Activated gamma-delta T cell treated with Interleukin-2 at 50 U/mL for 16 hours (primary cell): ENCODE data around the gene MOSPD3.
"Not testable (repeated sequence)": the region's sequence is repeated elsewhere in the genome, so short reads cannot be mapped to it uniquely, and the experiment has no call there.

Source experiments
- DNase-seq: peaks from one replicate; pipeline ENCODE4 v3.0.0-alpha.2; 2020

The MOSPD3 gene

DNA sequence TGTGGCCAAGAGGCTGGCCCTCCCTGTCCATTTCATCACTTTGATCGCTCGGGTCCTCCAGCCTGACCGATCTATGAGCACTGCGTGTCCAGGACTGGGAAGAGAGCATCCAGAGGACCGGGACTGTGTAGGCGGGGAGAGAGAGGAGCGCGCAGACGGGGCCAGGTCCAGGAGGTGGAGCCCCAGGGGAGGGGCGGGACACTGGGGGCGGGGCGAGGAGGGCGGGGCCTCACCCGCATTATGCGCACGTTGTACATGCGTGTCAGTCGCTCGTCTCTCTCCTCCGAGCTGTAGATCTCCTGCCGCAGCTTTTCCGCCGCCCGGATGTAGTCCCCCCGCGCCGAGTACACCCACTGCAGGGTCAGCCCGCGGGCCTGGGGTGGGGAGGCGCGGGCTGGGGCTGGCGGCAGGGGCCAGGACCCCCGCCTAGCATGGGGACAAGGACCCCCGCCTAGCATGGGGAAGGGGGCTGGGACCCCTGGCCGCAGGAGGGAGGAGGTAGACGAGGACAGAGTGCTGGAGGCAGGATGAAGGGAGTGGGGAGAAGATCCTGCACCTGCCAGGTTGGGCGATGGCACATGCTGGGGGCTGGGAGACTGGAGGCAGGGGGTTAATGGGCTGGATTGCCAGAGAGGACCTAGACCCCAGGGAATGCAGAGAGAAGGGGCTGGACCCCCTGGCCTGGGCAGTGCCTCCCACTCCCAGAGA, 14.3 kb downstream of the MOSPD3 start:
- peak; percentile 88 for DNase-seq

DNA sequence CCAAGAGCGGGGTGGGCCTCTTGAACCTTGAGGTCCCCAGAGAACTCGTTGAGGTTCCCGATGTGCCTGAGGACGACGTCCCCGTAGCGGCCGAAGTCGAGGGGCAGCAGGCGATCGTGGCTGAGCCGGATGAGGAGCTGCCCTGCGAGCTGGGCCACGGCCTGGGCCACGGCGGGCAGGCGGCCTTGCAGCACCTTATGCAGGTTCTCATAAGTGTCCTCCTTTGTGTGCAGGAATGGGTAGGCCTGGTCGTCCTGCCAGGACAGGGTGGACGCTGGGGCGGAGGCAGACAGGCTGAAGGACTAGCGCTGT, 14.9 kb downstream of the MOSPD3 start:
- no peak for DNase-seq

DNA sequence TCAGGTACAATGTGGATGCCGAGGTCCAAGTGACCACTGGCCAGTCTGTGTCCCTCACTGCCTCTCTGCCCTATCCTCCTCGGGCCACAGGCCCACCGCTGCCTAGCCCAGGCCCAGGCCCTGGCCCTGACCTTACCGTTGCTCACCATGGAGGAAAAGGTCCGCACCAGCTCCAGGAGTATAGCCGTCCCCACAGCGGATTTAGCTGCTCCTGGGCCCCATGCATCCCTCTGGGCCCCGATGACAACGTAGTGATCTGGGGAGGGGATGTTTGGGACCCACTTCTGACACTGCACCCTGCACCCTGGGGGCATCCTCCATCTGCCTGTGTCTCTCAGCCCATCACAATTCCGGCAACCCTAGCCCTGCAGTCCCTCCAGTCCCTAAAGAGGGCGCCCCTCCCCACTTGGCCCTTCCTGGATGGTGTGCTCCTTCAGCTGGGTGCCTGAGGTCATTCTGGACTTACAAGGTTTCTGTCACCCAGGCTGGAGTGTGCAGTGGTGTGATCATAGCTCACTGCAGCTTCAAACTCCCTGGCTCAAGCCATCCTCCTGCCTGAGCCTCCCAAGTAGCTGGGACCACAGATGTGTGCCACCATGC, 16.9 kb downstream of the MOSPD3 start:
- no peak for DNase-seq

DNA sequence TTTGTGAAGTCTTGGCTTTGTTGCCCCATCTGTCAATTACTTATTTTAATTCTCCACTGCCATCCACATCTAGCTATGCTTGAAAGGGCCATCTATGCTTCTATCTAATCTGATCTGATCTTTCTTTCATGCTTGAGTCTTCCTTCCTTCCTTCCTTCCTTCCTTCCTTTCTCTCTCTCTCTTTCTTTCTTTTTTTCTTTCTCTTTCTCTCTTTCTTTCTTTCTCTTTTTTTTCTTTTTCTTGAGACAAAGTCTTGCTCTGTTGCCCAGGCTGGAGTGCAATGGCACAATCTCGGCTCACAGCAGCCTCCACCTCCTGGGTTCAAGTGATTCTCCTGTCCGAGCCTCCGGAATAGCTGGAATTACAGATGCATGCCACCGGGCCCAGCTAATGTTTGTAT, 17.7 kb downstream of the MOSPD3 start:
- DNase-seq: no peak

- DNase-seq: peak; percentile 53
Observed at GRCh38 chr7:100632951-100633717, 20.8 kb downstream of the MOSPD3 start.

DNA sequence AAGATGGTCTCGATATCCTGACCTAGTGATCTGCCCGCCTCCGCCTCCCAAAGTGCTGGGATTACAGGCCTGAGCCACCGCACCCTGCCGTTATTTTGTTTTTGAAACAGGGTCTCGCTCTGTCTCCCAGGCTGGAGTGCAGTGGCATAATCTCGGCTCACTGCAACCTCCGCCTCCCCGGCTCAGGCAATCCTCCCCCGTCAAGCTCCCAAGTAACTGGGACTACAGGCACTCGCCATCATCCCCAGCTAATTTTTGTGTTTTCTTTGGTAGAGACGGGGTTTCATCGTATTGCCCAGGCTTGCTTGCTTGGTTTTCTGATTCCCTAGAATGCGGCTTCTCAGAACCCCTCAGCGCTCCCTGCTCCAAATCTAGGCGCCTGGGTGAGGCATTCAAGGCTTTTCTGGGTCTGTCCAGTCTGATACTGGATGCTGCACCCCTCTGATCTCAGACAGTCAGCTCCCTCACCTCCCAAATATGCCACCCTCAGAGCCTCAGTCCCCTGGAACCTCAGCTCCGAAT, 27.7 kb downstream of the MOSPD3 start:
- no peak for DNase-seq

DNA sequence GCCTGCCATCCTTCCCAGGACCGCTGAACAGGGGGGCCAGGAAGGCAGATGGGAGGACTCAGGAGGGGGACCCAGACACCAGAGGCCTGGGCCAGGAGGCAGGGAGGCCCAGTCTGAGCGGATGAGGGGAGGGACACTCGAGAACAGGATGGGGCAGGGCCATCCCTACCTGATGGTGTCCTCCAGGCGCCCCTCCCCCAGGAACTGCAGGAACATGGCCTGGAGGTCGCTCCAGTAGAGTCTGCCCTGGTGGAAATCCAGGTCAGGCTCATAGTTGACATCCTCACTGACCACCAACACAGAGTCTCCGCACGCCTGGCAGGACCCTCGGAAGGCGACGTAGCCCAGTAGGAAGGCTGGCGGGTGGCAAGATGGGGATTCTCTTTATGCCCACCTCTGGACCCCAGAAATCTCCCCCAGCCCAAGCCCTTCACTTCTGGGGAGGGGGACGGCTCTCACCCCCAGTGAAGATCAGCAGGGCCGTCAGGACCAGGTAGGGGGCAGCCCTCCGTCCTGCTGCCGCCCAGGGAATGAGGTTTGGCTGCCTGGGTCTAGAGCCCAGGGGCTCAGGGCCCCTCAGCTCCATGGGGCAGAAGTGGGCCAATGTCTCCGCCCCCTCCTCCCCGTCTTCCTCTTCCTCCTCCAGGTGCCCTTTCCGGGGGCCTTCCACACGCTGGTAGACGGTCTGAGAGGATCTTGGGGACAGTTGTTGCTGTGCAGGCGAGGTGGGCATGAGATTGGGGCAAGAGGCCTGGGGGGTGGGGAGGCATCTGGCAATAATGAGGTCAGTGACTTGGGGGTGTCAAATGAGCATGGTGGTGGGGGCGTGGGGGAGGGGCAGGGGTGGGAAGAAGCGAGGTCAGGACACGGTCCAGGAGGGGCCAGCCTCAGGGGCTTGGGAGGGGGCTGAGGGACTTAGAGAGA, 28.4 kb downstream of the MOSPD3 start:
- DNase-seq: no peak

DNA sequence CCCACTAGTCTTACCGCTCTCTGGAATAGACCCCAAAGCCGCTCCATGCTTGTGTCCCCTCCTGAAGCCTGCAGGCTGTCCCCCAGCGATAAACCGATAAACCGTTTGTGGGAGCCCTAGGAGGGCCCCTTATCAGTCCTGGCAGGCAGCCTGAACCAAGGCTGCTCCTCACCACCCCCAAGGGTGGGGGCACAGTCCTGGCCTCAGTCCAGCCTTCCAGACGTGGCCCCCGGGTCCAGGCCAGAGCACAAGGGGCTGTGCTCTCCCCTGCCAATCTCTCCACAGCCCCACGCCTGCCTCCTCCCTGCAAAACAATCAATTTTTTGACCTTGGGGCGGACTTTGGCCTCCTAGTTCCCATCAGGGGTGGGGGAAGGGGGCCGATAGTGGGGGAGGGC, 29.1 kb downstream of the MOSPD3 start, which contains the start of gene TFR2:
Gene TFR2 (minus strand): TSS at position 90 of the 397 bp plus-strand sequence. CDS start 43 bp downstream, at position 47.
- no peak for DNase-seq

- no peak for DNase-seq
Observed at GRCh38 chr7:100641860-100642533, 29.7 kb downstream of the MOSPD3 start.

GRCh38 chr7:100642534-100642907, 30.2 kb downstream of the MOSPD3 start:
- no peak for DNase-seq

- DNase-seq: no peak
Observed at GRCh38 chr7:100649826-100650565, 37.7 kb downstream of the MOSPD3 start.

- no peak for DNase-seq
Observed at GRCh38 chr7:100654908-100655831, 42.8 kb downstream of the MOSPD3 start.

DNA sequence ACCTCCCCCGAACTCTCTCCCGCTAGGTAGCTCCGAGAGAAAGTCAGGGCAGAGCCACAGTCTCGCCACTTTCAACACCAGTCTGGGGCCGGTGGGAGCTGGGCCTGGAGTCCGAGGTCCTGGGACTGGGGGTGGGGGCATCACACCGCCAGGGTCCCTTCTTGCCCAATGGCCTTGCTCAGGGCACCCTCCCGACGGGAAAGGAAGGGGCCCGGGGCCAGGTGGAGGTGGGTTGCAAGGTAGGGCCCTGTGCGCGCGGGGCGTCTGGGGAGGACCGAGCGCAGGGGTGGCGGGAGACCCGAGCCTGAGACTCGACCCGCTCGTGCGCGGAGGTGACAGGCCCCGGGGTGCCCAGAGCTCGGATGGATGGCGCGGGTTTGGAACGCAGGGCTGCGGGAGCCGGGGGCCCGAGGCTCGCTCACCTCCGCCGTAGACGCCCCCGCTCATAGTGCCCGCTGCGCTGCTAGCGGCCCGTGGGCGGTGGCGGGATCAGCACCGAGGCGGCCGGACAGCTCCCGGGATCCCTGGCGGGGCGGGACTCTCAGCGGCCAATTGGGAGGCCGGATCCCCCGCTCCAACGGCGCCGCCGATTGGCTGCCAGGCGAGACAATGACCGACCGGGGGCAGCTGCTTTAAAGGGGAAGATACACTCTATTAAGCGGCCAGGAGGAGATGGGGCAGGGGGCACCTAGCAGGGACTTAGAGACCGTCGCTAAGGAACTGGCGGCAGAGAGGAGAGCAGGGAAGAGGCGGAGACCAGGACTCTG, 43.8 kb downstream of the MOSPD3 start, which contains the start of gene ACTL6B:
Gene ACTL6B (minus strand): TSS at position 541 of the 767 bp plus-strand sequence. CDS start 94 bp downstream, at position 447.
- DNase-seq: peak; percentile 39

DNA sequence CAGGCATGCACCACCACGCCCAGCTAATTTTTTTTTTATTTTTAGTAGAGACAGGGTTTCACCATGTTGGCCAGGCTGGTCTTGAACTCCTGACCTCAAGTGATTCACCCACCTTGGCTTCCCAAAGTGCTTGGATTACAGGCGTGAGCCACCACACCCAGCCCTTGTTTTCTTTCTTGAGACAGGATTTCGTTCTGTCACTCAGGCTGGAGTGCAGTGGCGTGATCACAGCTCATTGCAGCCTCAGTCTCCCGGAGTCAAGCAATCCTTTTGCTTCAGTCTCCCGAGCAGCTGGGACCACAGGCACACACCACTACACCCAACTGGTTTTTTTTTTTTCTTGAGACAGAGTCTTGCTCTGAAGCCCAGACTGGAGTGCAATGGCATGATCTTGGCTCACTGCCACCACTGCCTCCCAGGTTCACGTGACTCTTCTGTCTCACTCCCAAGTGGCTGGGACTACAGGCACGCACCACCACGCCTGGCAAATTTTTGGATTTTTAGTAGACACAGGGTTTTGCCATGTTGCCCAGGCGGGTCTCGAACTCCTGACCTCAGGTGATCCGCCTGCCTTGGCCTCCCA, 49.9 kb downstream of the MOSPD3 start:
- DNase-seq: not testable (repeated sequence)
